ENCODE measurements around the gene TTC23L.
A peak's percentile ranks its signal among the peaks of the same experiment; 100 is the strongest.

TTC23L gene

GRCh38 chr5:34833090-34833489 is 5.9 kb upstream of the TTC23L start:
- no peak for DNase-seq

- DNase-seq = no peak
Observed at GRCh38 chr5:34833976-34834793, 4.8 kb upstream of the TTC23L start.

DNA sequence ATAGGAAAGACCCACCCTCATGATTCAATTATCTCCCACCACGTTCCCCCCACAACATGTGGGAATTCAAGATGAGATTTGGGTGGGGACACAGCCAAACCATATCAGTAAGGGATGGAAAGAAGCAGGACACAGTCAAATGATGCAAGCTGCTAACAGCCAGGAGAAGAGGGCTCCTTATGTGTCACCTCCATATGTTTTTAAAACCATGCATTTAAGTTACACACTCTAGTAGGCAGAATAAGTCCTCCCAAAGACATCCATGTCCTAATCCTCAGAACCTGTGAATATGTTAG is 4.2 kb upstream of the TTC23L start:
- no peak for DNase-seq

DNA sequence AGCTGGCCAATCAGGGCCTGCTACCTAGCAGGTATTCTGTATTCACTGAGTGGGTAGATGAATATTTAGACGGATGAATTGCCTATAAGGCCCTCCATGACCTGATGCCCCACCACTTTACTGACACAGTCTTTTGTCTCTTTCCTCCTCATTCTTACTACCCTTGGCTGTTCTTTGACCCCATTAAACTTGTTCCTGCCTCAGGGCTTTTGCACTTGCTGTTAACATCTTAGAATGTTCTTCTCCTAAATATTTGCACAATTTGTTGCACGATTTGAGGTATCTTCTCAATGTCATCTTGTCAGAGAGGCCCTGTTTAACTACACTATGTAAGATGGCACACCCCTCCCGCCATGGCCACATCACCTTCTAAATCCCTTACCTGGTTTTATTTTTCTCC is 3.3 kb upstream of the TTC23L start:
- no peak for DNase-seq

GRCh38 chr5:34841816-34842215 is 2.9 kb downstream of the TTC23L start:
- no peak for DNase-seq

DNA sequence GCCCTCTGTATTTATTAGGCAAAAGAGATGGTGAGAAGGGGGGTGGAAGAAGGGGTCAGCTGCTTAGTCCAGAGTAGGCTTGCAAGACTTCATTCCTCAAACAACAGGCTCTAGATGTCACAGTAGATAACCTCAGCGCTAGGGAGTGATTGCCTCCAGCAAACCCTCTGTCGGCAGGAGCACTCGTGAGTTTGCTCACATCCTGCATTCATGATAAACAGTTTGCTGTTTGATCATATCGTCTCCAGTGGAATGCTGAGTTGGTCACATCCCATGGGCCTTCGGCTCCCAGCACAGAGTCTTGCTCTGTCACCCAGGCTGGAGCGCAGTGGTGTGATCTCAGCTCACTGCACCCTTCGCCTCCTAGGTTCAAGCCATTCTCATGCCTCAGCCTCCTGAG is 3.6 kb downstream of the TTC23L start:
- no peak for DNase-seq

- DNase-seq = no peak
Observed at GRCh38 chr5:34843497-34843896, 4.5 kb downstream of the TTC23L start.

DNA sequence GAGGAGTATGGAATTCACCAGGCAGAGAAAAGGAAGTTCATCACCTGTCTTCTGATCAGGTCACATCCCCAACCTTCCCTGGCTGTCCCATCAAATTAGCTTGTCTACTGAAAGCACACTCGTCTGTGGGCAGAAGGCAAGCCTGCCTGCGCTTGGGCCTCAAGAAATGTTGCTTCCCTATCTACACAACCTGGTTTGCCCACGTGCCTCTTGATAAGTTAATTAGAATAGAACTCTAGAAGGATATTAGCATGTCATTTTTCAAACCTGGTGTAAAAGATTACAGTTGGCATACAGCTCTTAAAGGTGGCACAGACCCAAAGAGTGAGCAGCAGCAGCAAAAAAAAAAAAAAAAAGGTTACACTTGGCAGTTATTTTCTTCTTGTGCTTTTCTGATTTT is 5.1 kb downstream of the TTC23L start:
- DNase-seq = no peak

- DNase-seq = no peak
Observed at GRCh38 chr5:34844999-34845398, 6.0 kb downstream of the TTC23L start.

DNA sequence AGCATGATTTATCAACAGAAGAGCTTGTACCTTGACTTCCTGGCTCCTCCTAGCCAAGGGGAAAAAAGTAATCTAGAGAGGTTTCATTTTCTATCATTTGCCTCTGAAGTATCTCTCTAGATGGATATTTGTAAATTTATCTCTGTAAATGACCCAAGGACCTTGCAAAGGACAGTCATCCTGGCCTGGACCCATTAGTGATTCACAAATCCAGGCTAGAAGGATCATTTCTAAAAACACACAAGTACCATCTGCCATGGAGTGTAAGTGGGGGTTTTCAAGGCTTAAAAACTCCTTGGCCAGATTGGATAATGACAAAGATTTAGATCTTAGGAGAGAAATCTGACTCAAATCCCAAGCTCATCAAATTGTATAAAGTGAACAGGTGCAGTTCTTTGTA is 8.1 kb downstream of the TTC23L start:
- DNase-seq = no peak

GRCh38 chr5:34847552-34847951 is 8.6 kb downstream of the TTC23L start:
- no peak for DNase-seq

- DNase-seq = no peak
Observed at GRCh38 chr5:34848230-34848629, 9.3 kb downstream of the TTC23L start.

GRCh38 chr5:34849253-34849652 is 10.3 kb downstream of the TTC23L start:
- no peak for DNase-seq

GRCh38 chr5:34854459-34855174 is 15.7 kb downstream of the TTC23L start:
- DNase-seq = no peak

GRCh38 chr5:34857161-34857560 is 18.2 kb downstream of the TTC23L start:
- no peak for DNase-seq

DNA sequence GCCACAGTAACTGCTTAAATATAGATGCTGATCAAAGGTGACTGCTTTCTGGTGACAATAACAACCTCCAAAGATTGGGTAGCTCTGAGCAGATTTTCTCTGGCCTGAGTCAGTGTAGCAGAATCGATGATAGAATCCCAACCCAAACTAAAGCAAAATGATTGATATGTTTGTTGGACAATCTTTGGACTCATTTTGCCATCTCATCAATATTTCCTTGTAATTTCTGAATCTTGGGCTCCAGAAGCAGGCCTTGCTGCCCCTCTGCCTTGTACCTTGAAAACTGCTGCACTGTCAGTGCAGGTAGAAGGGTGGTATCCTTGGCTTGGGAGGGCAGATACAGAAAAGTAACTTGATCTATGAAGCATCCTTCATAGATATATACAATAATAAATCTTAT is 18.9 kb downstream of the TTC23L start:
- DNase-seq = no peak

DNA sequence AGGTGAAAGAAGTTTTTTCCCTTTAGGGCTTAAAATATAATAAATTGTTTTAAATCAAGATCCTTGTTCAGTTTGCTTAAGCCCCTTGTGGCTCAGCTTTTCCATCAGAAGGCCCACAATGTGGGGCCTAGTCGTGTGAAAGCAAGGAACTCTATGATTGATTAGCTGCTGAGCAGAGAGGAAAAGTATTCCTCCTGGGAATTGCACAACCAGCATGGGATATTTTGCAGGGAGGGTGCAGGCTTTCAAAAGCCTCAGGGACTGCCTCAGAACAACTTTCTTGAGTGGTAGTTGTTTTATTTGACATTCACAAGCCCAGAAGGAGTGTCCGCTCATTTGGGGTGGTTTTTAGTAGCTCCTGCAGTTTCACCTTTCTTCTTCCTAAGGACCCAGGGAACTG is 19.8 kb downstream of the TTC23L start:
- DNase-seq = no peak

GRCh38 chr5:34859253-34859652 is 20.3 kb downstream of the TTC23L start:
- DNase-seq = no peak

DNA sequence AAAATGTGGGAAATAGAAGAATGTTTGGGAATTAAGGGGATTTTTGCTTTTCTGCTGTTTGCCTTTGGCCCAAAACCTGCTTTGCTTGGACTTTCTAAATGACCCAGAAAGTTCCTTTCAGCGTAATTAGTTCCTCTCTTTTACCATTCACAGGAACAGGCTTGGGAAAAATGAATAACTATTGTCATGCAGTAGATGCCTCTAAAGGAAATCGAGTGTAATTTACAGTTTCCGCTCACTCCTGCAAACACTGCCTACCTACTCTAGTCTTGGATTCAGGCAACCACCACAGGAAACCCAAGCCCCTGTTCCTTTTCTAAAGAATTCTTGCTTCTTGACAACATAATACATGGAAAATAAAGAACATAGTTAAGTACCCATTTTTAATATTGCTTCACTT is 25.0 kb downstream of the TTC23L start:
- DNase-seq = no peak

DNA sequence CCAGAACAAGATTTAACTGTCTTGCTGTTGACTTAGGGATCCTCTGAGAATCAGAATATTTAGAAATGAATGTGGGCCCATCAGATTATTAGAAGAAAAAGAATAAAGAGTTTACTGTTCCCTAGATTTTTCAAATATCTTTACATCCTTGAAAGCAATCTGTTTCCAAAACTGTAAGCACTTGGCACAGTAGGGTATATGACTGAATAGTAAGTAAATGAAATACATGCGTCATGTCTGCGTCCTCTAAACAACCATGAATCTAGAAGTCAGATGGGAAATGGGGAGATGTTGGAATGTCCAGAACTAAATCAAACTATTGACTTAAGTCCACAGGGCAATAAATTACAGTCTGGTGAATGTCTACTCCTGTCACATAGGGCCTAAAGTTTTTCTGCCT is 26.1 kb downstream of the TTC23L start:
- DNase-seq = no peak

- peak in 18 of 56 donors; percentile 2 to 32 (median 8) for DNase-seq
Observed at GRCh38 chr5:34866989-34867471, 28.1 kb downstream of the TTC23L start.

DNA sequence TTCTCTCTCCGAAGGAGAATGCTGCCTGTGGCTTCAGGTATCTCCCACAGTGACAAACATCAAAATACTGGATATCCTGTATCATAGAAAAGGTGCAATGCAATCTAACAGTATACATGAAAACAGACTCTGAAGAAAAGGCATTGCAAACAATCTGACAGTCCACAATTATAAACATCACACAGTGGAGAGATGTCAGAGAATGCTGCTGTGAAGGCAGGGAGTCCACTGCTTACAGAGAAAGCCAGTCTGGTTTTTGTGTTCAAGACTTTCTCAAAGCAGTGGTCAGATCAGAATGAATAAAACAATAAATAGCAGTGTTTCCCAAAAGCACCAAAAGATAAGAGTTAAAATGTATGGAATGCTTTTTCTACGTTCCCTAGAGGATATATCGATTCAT is 28.7 kb downstream of the TTC23L start:
- DNase-seq = no peak

DNA sequence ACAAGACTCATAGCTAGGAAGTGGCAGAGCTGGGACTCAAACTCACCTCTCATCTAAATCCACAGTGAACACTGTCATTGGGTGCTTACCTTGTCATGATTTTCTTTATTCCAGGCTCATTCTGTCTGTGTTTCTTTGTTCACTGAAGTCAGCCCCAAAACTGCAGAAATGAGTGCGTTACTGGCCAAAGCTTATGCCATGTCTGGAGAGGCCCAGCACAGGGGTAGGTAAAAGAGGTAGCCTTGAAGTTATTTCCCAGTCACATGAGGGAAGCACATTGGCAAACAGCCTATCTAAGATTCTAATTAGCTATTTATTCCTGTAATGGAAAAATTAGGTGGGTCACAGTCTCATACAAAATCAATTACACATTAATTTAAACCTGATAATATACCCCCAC is 29.8 kb downstream of the TTC23L start:
- DNase-seq = peak in 2 of 56 donors; percentile 1 to 7
